NB4 (cell line): ENCODE results near the gene MOXD1.

ENCODE experiments used
- DNase-seq: peaks from one replicate; pipeline ENCODE4 v3.0.0; 2010; ENCODE audit warnings: low read depth
- H3K4me3 ChIP-seq: one replicate; pipeline ENCODE4 v1.5.1; 2011; ENCODE audit warnings: mild to moderate bottlenecking, low read depth, low read length, moderate library complexity
- CTCF ChIP-seq: IDR thresholded peaks from one replicate; pipeline ENCODE4 v1.5.1; 2012; ENCODE audit warnings: low read depth, low read length
- MAX ChIP-seq: IDR thresholded peaks from 2 replicates; pipeline ENCODE4 v1.6.1; 2011; ENCODE audit warnings: low read depth, low read length
- MYC ChIP-seq: IDR thresholded peaks from 2 replicates; pipeline ENCODE4 v1.6.1; 2011; ENCODE audit warnings: low read depth, low read length
- POLR2A ChIP-seq: IDR thresholded peaks from 2 replicates; pipeline ENCODE4 v1.6.1; 2011; ENCODE audit warnings: mild to moderate bottlenecking; ENCODE audit not compliant: insufficient read length; ENCODE audit errors: extremely low read depth

MOXD1 gene

GRCh38 chr6:132404330-132404729, 3.1 kb upstream of the MOXD1 start:
- H3K4me3 ChIP-seq: no peak overlapping the region
- TF ChIP-seq MYC (no peak), POLR2A (no peak), CTCF (no peak), MAX (no peak)
- no peak for DNase-seq

- no peak for TF ChIP-seq MAX
- no peak for TF ChIP-seq MYC
- no peak for TF ChIP-seq CTCF
- no peak for TF ChIP-seq POLR2A
- DNase-seq: no peak
- H3K4me3 ChIP-seq: no peak overlapping the region
Observed at GRCh38 chr6:132401618-132402285, 477 bp upstream of the MOXD1 start.

GRCh38 chr6:132400555-132400882, 756 bp downstream of the MOXD1 start:
- DNase-seq: no peak
- TF ChIP-seq MYC (no peak), MAX (no peak), CTCF (no peak), POLR2A (no peak)
- no peak overlapping the region for H3K4me3 ChIP-seq

- no peak overlapping the region for H3K4me3 ChIP-seq
- no peak for DNase-seq
- TF ChIP-seq CTCF (no peak), POLR2A (no peak), MYC (no peak), MAX (no peak)
Observed at GRCh38 chr6:132399376-132400074, 1.8 kb downstream of the MOXD1 start.

GRCh38 chr6:132395015-132395597, 6.2 kb downstream of the MOXD1 start:
- H3K4me3 ChIP-seq: no peak overlapping the region
- TF ChIP-seq CTCF (no peak), MYC (no peak), POLR2A (no peak)
- no peak for DNase-seq
